HG03175 (cell line): ENCODE data around the gene CIB1.
A peak's percentile ranks its signal among the peaks of the same experiment; 100 is the strongest.
"Not testable (repeated sequence)": the region's sequence is repeated elsewhere in the genome, so short reads cannot be mapped to it uniquely, and the experiment has no call there.

Experiments used
- ATAC-seq: cut with Tn5 transposase; IDR thresholded peaks from one replicate; pipeline ENCODE4 v1.9.1; 2021; ENCODE audit warnings: mild to moderate bottlenecking, moderate library complexity; ENCODE audit not compliant: unreplicated experiment

The CIB1 gene

DNA sequence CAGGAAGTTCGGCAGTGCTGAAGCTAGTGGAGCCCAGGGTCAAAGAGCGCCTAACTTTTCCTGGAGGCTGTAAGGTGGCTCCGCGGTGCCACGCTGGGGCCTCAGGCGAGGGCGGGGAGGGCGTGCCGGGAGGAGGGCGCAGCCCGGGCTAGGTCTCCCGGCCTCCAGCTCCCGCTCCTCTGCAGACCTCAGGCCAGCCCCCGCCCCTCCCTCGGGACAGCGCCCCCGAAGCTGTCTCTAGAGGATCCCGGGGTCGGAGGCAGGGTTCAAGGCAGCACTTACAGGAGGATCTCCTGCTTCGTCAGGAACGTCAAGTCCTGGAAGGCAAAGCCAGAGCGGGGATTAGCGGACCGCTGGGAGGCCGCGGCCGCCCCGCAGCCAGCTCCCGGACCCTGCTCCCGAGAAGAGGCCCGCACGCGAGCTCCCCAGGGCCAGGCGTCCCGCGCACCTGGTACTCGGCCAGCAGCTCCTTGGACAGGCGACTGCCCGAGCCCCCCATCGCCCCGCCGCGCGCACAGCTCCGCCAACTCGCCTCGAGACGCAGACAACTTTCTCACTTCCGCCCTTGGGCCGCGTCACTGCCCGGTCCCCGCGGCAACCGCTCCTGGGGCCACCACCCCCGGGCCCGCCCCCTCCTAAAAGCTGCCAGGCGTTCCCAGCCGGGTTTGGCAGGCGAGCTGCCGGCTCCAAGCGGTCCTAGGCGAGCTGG lies at the start of gene CIB1:
Gene CIB1 (minus strand): TSS at position 555 of the 709 bp plus-strand sequence. CDS start 56 bp downstream, at position 499.
- peak; percentile 83 for ATAC-seq

- ATAC-seq, result not testable (repeated sequence)
Observed at GRCh38 chr15:90281637-90282036, 47.9 kb upstream of the CIB1 start.

DNA sequence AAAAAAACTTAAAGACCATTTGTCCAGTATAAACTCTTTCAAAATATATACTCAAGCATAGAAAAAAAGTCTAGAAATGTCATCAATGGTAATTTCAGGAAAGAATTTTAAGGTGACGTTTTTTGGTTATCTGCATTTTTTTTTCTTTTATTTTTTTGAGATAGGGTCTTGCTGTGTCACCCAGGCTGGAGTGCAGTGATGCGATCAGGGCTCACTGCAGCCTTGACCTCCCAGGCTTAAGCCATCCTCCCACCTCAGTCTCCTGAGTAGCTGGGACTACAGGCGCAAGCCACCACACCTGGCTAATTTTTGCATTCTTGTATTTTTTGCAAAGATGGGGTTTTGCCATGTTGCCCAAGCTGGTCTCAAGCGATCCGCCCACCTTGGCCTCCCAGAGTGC lies 47.0 kb upstream of the CIB1 start:
- not testable (repeated sequence) for ATAC-seq

- not testable (repeated sequence) for ATAC-seq
Observed at GRCh38 chr15:90278467-90278866, 44.7 kb upstream of the CIB1 start.

DNA sequence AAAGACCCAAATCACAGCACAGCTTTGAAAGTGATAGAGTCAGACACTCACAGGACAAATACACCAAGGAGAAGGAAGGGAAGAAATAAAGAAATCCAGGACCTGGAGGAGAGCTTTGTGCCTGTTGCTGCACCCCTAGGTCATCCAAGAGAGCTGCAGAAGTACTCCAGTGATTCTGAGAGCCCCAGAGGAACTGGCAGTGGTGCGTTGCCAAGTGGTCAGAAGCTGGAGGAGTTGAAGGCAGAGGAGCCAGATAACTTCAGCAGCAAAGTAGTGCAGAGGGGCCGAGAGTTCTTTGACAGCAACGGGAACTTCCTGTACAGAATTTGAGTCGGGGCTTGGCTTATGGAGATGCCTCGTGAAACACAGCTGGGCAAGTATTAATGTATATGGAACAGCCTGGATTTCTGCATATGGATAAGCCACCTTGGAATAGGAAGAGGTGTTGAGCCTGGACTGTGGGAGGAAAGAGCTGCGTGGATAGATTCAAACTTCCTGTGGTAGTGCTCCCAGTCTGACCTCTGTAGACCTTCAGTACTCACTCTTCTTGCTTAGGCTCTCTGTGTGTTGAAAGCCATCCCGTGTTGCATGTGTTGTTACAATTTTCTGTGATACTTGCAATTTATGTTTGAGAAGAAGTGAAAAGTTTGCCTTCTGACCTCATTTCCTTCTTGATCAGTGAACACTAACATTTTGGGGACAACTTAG lies 37.9 kb upstream of the CIB1 start:
- no peak for ATAC-seq

DNA sequence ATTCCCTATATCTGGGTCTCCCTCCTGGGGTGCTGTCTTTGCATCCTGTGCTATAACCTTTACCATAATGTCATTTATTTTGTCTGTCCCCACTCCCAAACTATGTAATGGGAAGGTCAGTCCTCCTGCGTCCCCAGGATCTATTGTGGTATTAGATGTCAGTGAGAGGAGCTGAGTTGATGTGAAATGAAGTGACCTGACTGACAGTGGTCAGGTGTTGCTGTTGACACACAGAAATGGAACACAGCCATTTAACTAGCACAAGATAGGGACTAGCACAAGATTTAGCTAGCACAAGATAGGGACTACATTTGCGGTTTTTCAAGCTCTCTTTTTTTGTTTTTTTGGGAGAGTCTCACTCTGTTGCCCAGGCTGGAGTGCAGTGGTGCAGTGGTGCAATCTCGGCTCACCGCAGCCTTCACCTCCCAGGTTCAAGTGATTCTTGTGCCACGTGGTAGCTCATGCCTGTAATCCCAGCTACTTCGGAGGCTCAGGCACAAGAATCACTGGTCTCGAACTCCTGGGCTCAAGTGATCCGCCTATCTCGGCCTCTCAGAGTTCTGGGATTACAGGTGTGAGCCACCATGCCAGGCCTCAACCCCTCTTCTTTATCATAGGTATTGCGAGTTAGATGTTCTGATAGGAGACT lies 36.9 kb upstream of the CIB1 start:
- no peak for ATAC-seq

DNA sequence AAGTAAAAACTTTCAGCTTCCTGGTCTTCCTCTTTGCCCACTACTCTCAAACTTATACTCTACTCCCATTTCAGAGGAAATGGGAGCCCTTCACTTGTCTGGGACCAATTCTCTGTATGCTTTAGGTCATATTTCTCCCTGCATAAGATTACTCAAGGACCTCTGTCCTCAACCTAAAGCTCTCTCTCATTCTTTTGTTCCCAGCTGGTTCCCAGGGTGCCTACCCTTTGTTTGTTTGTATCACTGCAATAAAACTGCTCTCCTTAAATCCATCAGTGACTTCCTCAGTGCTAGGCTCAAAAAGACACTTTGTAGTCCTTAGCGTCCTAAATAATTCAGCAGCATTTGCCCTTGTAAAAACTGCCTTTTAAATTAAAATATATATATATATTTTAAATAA lies 34.7 kb upstream of the CIB1 start:
- no peak for ATAC-seq

DNA sequence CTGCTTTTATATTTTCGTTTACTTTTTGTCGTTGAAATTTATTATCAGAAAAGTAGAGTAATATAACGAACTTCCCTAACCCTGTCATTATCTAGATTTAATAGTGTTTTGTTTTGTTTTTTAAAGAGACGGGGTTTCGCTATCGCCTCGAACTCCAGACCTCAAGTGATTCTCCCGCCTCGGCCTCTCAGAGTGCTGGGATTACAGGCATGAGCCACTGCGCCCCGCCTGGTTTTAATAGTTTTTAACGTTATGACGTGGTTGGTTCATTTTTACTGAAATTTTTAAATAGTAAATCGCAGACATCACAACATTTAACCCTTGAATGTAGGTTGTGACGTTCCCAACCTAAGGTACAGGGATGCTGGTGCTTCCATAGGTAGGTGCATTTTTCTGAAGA lies 32.7 kb upstream of the CIB1 start:
- ATAC-seq, result no peak

- no peak for ATAC-seq
Observed at GRCh38 chr15:90266061-90266431, 32.3 kb upstream of the CIB1 start.

DNA sequence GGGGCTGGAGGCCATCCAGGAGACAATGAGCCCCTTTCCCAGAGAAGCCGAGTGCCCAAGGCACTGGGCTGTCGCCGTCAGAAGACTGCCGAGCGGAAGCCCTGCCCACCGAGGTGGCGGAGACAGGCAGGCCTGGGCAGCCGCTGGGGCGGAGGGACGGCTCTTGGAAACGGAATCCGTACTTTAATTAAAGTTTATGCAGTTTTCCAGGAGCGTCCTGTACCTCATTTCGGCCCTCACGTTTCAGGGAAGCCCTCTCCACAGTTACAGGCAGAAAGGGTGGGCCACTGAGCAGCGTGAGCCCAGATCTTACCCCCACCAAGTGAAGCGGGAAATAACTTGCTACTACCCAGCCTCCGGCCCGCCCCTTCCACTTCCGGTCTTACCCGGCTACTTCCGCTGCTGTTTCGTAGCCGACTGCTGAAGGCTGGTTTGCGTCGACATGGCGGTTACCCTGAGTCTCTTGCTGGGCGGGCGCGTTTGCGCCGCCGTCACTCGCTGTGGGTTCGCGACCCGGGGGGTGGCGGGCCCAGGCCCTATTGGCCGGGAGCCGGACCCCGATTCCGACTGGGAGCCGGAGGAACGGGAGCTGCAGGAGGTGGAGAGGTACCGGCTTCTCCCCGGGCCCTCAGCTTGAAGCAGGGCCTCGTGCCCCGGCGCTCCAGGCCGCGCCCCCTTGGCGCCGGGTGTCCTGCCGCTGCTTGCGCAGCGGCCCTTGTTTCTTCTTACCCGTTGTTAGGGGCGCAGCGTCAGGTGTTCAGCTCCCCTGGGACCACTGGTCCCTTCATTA lies 31.7 kb upstream of the CIB1 start, which contains the start of gene NGRN:
Gene NGRN (plus strand): TSS at position 402 of the 790 bp plus-strand sequence. CDS start 41 bp downstream, at position 443.
- ATAC-seq, result peak; percentile 94

- ATAC-seq, result no peak
Observed at GRCh38 chr15:90264671-90265070, 30.9 kb upstream of the CIB1 start.

- no peak for ATAC-seq
Observed at GRCh38 chr15:90262426-90262825, 28.7 kb upstream of the CIB1 start.

DNA sequence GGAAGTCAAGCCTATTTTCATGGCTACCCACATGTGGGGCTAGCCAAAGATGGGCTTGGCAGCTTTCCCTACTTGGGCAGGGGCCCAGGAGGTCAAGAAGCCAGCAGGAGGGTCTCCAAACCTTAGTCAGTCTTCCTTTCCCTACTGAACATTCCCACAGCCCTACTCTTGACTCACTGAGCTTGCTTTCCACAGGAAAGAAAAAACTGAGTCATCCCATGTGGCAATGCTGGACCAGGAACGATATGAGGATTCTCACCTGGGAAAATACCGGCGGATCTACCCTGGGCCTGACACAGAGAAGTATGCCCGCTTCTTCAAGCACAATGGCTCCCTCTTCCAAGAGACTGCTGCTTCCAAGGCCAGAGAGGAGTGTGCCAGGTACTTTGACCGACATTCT lies 28.1 kb upstream of the CIB1 start:
- no peak for ATAC-seq

DNA sequence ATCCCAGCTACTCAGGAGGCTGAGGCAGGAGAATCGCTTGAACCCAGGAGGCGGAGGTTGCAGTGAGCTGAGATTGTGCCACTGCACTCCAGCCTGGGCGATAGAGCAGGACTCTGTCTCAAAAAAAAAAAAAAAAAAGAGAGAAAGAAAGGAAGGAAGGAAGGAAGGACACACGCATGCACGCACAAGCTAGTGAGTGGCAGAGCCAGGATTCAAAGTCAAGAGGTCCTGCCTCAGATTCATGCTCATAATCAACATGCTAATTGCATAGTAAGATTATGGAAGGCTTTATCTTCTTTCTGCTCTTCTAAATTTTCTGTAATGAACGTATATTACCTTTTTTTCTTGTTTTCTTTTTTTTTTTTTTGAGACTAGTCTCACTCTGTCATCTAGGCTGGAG lies 27.0 kb upstream of the CIB1 start:
- ATAC-seq, result not testable (repeated sequence)

GRCh38 chr15:90259524-90259923 lies 25.8 kb upstream of the CIB1 start:
- ATAC-seq, result peak; percentile 81

- no peak for ATAC-seq
Observed at GRCh38 chr15:90257776-90258175, 24.0 kb upstream of the CIB1 start.

DNA sequence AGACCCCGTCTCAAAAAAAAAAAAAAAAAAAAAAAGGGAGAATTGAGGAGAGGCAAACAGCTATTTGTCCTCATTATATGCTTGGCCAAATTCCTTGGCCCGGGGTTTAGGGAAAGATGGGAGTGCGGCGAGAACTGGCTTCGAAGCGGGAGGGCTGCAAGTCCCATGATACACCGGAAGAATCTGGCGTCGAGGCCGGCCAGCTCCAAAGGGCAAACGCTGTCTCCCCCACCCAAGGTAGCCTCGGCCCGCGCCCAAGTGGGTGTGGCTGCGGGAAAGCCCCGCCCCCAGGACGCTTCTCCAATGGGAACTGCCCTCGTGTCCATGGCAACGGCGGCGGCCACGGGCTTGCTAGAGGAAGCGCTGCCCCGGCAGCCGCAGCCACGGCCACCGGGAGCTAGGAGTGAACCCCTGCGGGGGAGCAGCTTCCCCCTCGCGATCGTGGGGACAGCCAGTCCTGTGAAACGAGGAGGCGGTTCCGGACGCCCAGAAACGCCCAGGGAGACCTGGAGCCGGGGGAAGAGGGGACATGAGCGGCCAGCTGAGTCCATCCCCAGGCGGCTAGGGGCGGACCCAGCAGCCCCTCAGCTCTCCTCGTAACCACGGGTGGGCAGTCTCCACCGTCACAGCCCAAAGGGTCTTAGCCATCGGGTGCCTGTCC lies 15.6 kb upstream of the CIB1 start, which contains the start of gene TTLL13:
Gene TTLL13 (plus strand): TSS at position 354 of the 661 bp plus-strand sequence. CDS start 1,075 bp downstream, outside the sequence.
- ATAC-seq, result peak; percentile 76

DNA sequence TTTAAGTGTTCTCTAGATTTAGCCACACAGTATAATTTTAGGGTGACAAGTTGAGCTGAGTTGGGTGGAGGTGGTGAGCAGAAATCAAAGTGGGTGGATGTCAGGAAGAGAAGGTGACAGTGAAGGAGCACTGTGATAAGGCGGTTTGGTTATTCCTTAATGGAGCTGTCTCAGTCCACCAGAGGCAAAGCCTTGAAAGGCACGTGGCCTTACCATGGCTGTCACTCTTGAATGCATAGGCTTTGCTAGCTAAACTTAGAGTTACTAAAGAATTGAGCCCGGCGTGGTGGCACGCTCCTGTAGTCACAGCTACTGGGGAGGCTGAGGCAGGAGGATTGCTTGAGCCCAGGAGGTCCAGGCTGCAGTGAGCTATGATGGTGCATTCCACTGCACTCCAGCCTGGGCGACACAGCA lies 15.1 kb upstream of the CIB1 start:
- no peak for ATAC-seq

DNA sequence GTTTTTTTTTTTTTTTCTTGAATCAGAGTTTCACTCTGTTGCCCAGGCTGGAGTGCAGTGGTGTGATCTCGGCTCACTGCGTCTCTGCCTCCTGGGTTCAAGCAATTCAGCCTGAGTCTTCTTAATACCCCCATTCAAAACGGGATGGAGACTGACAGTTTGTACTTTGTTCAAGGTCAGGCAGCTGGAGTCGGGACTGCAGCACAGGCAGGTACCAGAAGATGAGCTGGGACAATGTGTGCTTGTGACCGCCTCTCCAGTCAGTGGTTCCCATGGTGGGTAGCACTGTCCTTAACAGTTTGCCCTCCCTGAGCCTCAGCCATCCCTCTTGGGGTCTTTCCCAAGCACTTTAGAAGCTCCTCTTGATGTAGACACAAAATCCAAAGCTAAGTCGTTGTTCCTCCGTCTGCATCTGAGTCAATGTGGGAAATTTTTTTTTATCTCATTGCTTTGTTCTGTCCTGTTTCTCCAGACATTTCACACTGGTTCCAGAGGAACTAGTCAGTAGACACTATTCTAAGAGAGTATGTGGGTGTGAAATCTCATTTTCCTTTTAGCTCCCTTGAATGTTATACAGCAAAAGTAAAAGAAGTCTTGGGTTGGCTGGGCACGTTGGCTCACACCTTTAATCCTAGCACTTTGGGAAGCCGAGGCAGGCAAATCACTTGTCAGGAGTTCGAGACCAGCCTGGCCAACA lies 10.3 kb upstream of the CIB1 start:
- no peak for ATAC-seq
